HG02588 (cell line): ENCODE results near the gene FAHD2A.
"Not testable (repeated sequence)": the region's sequence is repeated elsewhere in the genome, so short reads cannot be mapped to it uniquely, and the experiment has no call there.

ENCODE experiments used
- ATAC-seq: cut with Tn5 transposase; IDR thresholded peaks from one replicate; pipeline ENCODE4 v1.9.1; 2021; ENCODE audit warnings: mild to moderate bottlenecking, moderate library complexity; ENCODE audit not compliant: unreplicated experiment

FAHD2A gene

GRCh38 chr2:95433373-95433772 lies 30.9 kb downstream of the FAHD2A start:
- ATAC-seq, result not testable (repeated sequence)

- ATAC-seq, result not testable (repeated sequence)
Observed at GRCh38 chr2:95433973-95434372, 31.5 kb downstream of the FAHD2A start.

- ATAC-seq, result not testable (repeated sequence)
Observed at GRCh38 chr2:95434507-95435076, 32.1 kb downstream of the FAHD2A start.

GRCh38 chr2:95435162-95435871 lies 32.8 kb downstream of the FAHD2A start:
- not testable (repeated sequence) for ATAC-seq

- not testable (repeated sequence) for ATAC-seq
Observed at GRCh38 chr2:95435872-95436209, 33.3 kb downstream of the FAHD2A start.

GRCh38 chr2:95442474-95443099 lies 40.1 kb downstream of the FAHD2A start:
- not testable (repeated sequence) for ATAC-seq

GRCh38 chr2:95445317-95445716 lies 42.8 kb downstream of the FAHD2A start:
- not testable (repeated sequence) for ATAC-seq

- ATAC-seq, result not testable (repeated sequence)
Observed at GRCh38 chr2:95463292-95463691, 60.8 kb downstream of the FAHD2A start.
